Body of pancreas (tissue), 4 donors: ENCODE results near the gene KNDC1.

Experiments
- POLR2A ChIP-seq, 3 donors: fragments of 450-650 bp; IDR thresholded peaks; one replicate each; pipeline ENCODE4 v1.6.1; 2016; ENCODE audit warnings: antibody characterized with exemption in 3 of 3, mild to moderate bottlenecking in 2 of 3
- TF ChIP-seq, protein P1 (sequence below), 7 experiments: fragments of 450-650 bp in 4 of 7; fragments of 200-600 bp in 3 of 7; sonication (generic) in 3 of 7; IDR thresholded peaks; one replicate each; pipeline ENCODE4 v1.5.1; 2016 to 2019; ENCODE audit warnings: antibody characterized with exemption in 7 of 7

DNA sequence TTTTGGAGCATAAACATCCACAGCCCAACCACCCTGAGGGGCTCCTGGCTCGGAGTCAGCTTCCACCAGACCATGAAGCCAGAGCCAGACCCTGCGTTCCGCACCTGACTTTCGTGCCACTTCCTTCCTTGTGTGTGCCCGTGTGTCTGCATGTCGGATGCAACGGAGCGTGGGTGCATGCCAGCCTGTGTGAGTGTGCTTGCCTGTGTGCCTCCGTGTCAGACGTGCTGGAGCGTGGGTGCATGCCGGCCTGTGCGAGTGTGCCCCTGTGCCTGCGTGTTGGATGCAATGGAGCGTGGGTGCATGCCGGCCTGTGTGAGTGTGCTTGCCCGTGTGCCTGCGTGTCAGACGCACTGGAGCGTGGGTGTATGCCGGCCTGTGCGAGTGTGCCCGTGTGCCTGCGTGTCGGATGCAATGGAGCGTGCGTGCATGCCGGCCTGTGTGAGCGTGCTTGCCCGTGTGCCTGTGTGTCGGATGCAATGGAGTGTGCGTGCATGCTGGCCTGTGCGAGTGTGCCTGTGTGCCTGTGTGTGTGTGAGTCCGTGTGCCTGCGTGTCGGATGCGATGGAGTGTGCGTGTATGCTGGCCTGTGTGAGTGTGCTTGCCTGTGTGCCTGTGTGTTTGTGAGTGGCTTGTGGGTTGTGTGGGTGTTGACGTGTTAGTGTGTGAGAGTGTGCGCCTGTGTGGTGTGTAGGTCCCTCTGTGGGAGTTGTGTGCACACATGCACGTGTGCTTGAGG lies 28.1 kb upstream of the KNDC1 start:
- no peak for TF ChIP-seq POLR2A (IDR thresholded peaks at IDR 0.05)
- TF ChIP-seq, protein P1, sequence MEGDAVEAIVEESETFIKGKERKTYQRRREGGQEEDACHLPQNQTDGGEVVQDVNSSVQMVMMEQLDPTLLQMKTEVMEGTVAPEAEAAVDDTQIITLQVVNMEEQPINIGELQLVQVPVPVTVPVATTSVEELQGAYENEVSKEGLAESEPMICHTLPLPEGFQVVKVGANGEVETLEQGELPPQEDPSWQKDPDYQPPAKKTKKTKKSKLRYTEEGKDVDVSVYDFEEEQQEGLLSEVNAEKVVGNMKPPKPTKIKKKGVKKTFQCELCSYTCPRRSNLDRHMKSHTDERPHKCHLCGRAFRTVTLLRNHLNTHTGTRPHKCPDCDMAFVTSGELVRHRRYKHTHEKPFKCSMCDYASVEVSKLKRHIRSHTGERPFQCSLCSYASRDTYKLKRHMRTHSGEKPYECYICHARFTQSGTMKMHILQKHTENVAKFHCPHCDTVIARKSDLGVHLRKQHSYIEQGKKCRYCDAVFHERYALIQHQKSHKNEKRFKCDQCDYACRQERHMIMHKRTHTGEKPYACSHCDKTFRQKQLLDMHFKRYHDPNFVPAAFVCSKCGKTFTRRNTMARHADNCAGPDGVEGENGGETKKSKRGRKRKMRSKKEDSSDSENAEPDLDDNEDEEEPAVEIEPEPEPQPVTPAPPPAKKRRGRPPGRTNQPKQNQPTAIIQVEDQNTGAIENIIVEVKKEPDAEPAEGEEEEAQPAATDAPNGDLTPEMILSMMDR (IDR thresholded peaks at IDR 0.05), result no peak
